ENCODE measurements around the gene KIRREL3. TPM values are rescaled to one million over a fixed set of nuclear protein-coding genes. Genes with fewer than 3 reads are reported as not detected.

The KIRREL3 gene
- polyA plus RNA-seq, 1 of the 3 experiments (the other 2 are of a cell fraction) = 3.7 TPM

DNA sequence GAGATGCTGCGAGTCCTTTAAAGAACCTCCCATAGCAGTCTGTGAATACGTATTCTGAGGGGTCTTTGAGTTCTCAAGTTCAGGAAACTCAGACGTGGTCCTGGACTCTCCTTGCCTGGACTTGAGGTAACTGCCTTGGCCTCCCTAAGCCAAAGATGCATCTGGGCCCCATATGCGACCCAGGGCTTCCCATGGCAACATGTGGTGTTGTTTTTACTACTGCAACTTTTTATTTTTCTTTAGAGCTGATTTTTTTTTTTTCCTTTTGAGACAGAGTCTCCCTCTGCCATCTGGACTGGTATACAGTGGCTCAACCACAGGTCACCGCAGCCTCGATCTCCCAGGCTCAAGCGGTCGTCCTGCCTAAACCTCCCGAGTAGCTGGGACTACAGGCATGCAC, 324.0 kb downstream of the KIRREL3 start:
- Histone ChIP-seq H3K9ac (no peak overlapping the region), H3K36me3 (replicated peaks in 1 of 2; ENCODE audit: control insufficient read depth in 1 of 2, insufficient read depth in 2 of 2, low read length in 1 of 2) (no peaks in the 10 kb centered on the region), H3K27me3 (ENCODE audit: insufficient read depth) (no peaks in the 10 kb centered on the region), H4K20me1 (ENCODE audit: insufficient read depth) (no peaks in the 10 kb centered on the region), H3K27ac (ENCODE audit: low read depth in 2 of 2, low read length in 1 of 2) (no peak overlapping the region), H3K4me1 (ENCODE audit: control insufficient read depth in 1 of 2, insufficient read depth in 2 of 2, low read depth in 1 of 2, low read length in 1 of 2) (no peaks in the 10 kb centered on the region; a peak in 1 of 4 replicates), H2AFZ (ENCODE audit: low read depth) (no peak overlapping the region), H3K9me2 (no peaks in the 10 kb centered on the region), H3K4me3 (ENCODE audit: low read depth in 2 of 2, low read length in 1 of 2) (no peak overlapping the region), H3F3A (replicated peaks; ENCODE audit: insufficient read depth) (peaks cover 8% of the 10 kb centered on the region), H3K9me3 (no peaks in the 10 kb centered on the region), H3K79me2 (ENCODE audit: insufficient read depth) (no peaks in the 10 kb centered on the region), H3K4me2 (no peak overlapping the region)
- POLR2A ChIA-PET = no interaction called here
- DNase-seq = no peak
- 87% methylated on average over 9 of the region's 9 CpGs for WGBS (ENCODE audit: low lambda C conversion rate)
- TF ChIP-seq RCOR1 (IDR thresholded peaks at IDR 0.05; ENCODE audit: low read length) = no peak
- CTCF ChIA-PET = interaction anchor here (1.2 to 2.9 kb wide), 2 partner anchors 12 to 40 kb away, joined by 3 to 8 read pairs; no protein-coding TSS in a partner anchor

- no peaks in the 10 kb centered on the region for H3F3A ChIP-seq (replicated peaks; ENCODE audit: insufficient read depth)
- no peak overlapping the region for H2AFZ ChIP-seq (ENCODE audit: low read depth)
- no peak overlapping the region for H3K4me3 ChIP-seq (ENCODE audit: low read depth in 2 of 2, low read length in 1 of 2)
- no peaks in the 10 kb centered on the region for H3K36me3 ChIP-seq (replicated peaks in 1 of 2; ENCODE audit: control insufficient read depth in 1 of 2, insufficient read depth in 2 of 2, low read length in 1 of 2)
- H3K79me2 ChIP-seq (ENCODE audit: insufficient read depth) = no peaks in the 10 kb centered on the region
- H3K27ac ChIP-seq (ENCODE audit: low read depth in 2 of 2, low read length in 1 of 2) = no peak overlapping the region
- no peaks in the 10 kb centered on the region for H3K9me2 ChIP-seq
- no peak for TF ChIP-seq USF2 (IDR thresholded peaks at IDR 0.05; ENCODE audit: borderline replicate concordance, low read depth, low read length)
- no peak for TF ChIP-seq CTCF (IDR thresholded peaks at IDR 0.05)
- TF ChIP-seq SIN3A (IDR thresholded peaks at IDR 0.05; ENCODE audit: borderline replicate concordance, low read depth, low read length) = no peak
- TF ChIP-seq FOSL2 (IDR thresholded peaks at IDR 0.05; ENCODE audit: borderline replicate concordance, low read depth) = no peak
- TF ChIP-seq NFIC (IDR thresholded peaks at IDR 0.05; ENCODE audit: borderline replicate concordance) = no peak
- TF ChIP-seq CHD2 (IDR thresholded peaks at IDR 0.05; ENCODE audit: low read length, partially characterized antibody) = no peak
- no peak for TF ChIP-seq RXRA (IDR thresholded peaks at IDR 0.05; ENCODE audit: borderline replicate concordance, low read depth)
- TF ChIP-seq RCOR1 (IDR thresholded peaks at IDR 0.05; ENCODE audit: low read length) = no peak
- no peak for TF ChIP-seq SMC3 (IDR thresholded peaks at IDR 0.05; ENCODE audit: low read depth, low read length)
- no peak for TF ChIP-seq ELF1 (IDR thresholded peaks at IDR 0.05)
- H3K4me1 ChIP-seq (ENCODE audit: control insufficient read depth in 1 of 2, insufficient read depth in 2 of 2, low read depth in 1 of 2, low read length in 1 of 2) = no peaks in the 10 kb centered on the region; a peak in 1 of 4 replicates
- ChIA-PET CTCF (interaction anchor here (0.8 to 0.9 kb wide), 2 partner anchors 43 to 317 kb away, joined by 3 read pairs; no protein-coding TSS in a partner anchor), POLR2A (no interaction called here)
- H3K4me2 ChIP-seq = no peak overlapping the region
- no peak for DNase-seq
- no peak overlapping the region for H3K9ac ChIP-seq
- H3K27me3 ChIP-seq (ENCODE audit: insufficient read depth) = no peaks in the 10 kb centered on the region
- H4K20me1 ChIP-seq (ENCODE audit: insufficient read depth) = no peaks in the 10 kb centered on the region
- 50% methylated on average over 1 of the region's 1 CpG for WGBS (ENCODE audit: low lambda C conversion rate)
- no peaks in the 10 kb centered on the region for H3K9me3 ChIP-seq
These were observed 327.3 kb downstream of the KIRREL3 start for GRCh38 chr11:126673319-126673718.

Data from SK-N-SH (cell line).